GM12891 (cell line): ENCODE measurements around the gene RNF220.

Experiments
- DNase-seq: peaks from one replicate; pipeline ENCODE4 v3.0.0; 2011; ENCODE audit warnings: low spot score; ENCODE audit not compliant: insufficient read length
- FAIRE-seq: peaks from 2 replicates; lab custom pipeline; 2011; peaks lifted over from hg19 to GRCh38; lab: Jason Lieb, UNC
- PAX5 ChIP-seq: IDR thresholded peaks from 2 replicates; pipeline ENCODE4 v1.6.1; 2011; ENCODE audit warnings: low read length, moderate library complexity, mild to moderate bottlenecking; ENCODE audit not compliant: insufficient read depth, severe bottlenecking
- POLR2A ChIP-seq: IDR thresholded peaks from 2 replicates; pipeline ENCODE4 v1.6.1; 2011; ENCODE audit warnings: low read depth, low read length, control low read depth
- POLR2AphosphoS5 ChIP-seq: IDR thresholded peaks from 2 replicates; pipeline ENCODE4 v1.6.1; 2011; ENCODE audit warnings: low read depth, low read length, control low read depth
- POU2F2 ChIP-seq: IDR thresholded peaks from 2 replicates; pipeline ENCODE4 v1.6.1; 2011; ENCODE audit warnings: low read depth, mild to moderate bottlenecking, control low read depth, low read length, moderate library complexity
- SPI1 ChIP-seq: IDR thresholded peaks from 2 replicates; pipeline ENCODE4 v1.6.1; 2011; ENCODE audit warnings: low read depth, low read length, control low read depth
- TAF1 ChIP-seq: IDR thresholded peaks from 2 replicates; pipeline ENCODE4 v1.6.1; 2011; ENCODE audit warnings: low read depth, low read length, control low read depth

RNF220 gene

GRCh38 chr1:44681905-44682882, 277.1 kb downstream of the RNF220 start:
- DNase-seq (no peak), FAIRE-seq (no peak)

DNA sequence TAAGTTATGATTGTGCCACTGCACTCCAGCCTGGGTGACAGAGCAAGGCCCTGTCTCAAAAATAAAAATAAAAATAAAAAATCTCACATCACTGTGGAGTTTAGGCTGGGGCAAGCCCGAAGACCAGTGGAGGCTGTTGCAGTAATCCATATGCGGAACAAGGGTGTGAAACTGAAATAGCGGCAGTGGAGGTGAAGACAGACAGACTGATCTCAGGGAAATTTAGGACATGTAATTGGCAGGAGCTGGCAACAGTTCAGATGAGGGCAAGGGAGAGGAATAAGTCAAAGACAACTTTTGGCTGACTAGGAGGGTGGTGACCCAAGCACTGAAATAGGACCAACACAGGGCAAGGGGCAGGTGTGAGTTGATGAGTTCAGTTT, 277.8 kb downstream of the RNF220 start:
- TF ChIP-seq POLR2AphosphoS5 (no peak), PAX5 (no peak), SPI1 (no peak), TAF1 (no peak), POLR2A (no peak), POU2F2 (no peak)
- no peak for DNase-seq
- FAIRE-seq = no peak

More at GRCh38 chr1:44681905-44682882, 277.1 kb downstream of the RNF220 start:
- TF ChIP-seq TAF1 = no peak
- TF ChIP-seq SPI1 = no peak
- TF ChIP-seq POU2F2 = no peak
- no peak for TF ChIP-seq PAX5
- no peak for TF ChIP-seq POLR2AphosphoS5
- no peak for TF ChIP-seq POLR2A

GRCh38 chr1:44684525-44684924, 279.5 kb downstream of the RNF220 start:
- FAIRE-seq = peak; percentile 92
- TF ChIP-seq SPI1 (peak; percentile 77), POLR2AphosphoS5 (no peak), POLR2A (no peak), TAF1 (no peak), POU2F2 (peak; percentile 62; the same call in 1 of the 2 replicates), PAX5 (peak; percentile 83)
- peak; percentile 48 for DNase-seq

GRCh38 chr1:44685218-44685617, 280.2 kb downstream of the RNF220 start:
- TF ChIP-seq POLR2A = no peak
- TF ChIP-seq POU2F2 = no peak
- TF ChIP-seq SPI1 = no peak
- TF ChIP-seq POLR2AphosphoS5 = no peak
- TF ChIP-seq TAF1 = no peak
- TF ChIP-seq PAX5 = no peak
- FAIRE-seq = no peak
- no peak for DNase-seq

DNA sequence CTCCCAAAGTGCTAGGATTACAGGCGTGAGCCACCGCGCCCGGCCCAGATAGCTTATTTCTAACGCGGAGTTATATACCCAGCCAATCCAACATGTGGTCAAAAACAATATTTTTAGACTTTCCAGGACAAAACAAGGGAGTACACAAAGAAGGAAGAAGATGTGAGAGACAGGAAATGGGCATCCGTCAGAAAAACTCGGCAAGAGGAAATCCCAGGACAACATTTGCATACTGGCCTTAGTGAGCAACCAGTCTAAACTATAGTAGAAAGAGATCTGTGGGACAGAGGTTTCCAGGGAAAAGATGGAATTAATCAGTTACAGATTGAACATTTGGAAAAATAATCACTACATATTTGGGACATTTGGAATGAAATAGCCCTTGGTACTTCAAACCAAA, 280.8 kb downstream of the RNF220 start:
- DNase-seq = no peak
- no peak for TF ChIP-seq POLR2AphosphoS5
- no peak for TF ChIP-seq POU2F2
- TF ChIP-seq PAX5 = no peak
- no peak for TF ChIP-seq SPI1
- TF ChIP-seq POLR2A = no peak
- TF ChIP-seq TAF1 = no peak
- no peak for FAIRE-seq

GRCh38 chr1:44688760-44689446, 283.8 kb downstream of the RNF220 start:
- DNase-seq (no peak), FAIRE-seq (no peak)
- TF ChIP-seq POU2F2 (no peak), PAX5 (no peak), POLR2AphosphoS5 (no peak), TAF1 (no peak), SPI1 (no peak), POLR2A (no peak)

DNA sequence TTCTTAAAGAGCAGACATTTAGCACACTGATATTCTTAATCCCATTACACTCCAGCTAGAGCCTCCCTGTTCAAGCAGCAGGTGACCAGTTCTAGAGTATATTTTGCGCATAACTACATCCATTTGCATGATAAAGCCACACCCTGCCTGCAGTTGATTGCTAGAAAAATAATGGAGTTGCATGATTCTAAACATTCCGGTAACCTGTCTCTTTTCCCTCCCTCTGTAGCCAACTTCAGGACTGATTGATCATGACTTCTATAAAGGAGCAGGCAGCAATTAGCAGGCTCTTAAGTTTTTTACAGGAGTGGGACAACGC, 284.4 kb downstream of the RNF220 start:
- DNase-seq (no peak), FAIRE-seq (no peak)
- TF ChIP-seq POLR2AphosphoS5 (no peak), POU2F2 (no peak), SPI1 (no peak), PAX5 (no peak), TAF1 (no peak), POLR2A (no peak)

GRCh38 chr1:44693159-44693558, 288.1 kb downstream of the RNF220 start:
- no peak for TF ChIP-seq TAF1
- TF ChIP-seq SPI1 = 0 out of 2 replicates have a peak, but pooled peaks have one; percentile 16
- FAIRE-seq (peak; percentile 92), DNase-seq (no peak)

DNA sequence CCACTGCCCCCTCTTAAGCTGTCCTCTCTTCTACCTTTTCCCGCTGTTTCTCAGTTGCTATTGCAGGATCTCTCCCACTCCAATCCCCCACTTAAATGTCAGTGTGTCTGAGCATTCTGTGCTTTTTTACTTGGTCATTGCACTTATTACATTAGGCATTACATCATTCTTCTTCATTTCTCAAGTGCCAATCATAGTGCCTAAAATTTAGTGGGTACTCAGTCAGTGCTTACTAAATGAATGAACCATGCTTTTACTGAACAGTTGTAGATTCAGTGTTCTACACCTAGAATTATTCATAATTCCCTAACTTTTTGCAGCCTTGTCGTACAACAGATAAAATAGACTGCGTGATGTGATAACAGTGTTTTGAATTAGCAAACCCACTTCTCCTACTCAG, 288.8 kb downstream of the RNF220 start:
- TF ChIP-seq POLR2A (no peak), POLR2AphosphoS5 (no peak), TAF1 (no peak), POU2F2 (no peak), SPI1 (no peak), PAX5 (no peak)
- DNase-seq = no peak
- FAIRE-seq = peak; percentile 26
